Mesendoderm (in vitro differentiated cells): ENCODE data around the gene RBM19.

Source experiments
- DNase-seq: peaks from one replicate; pipeline ENCODE4 v3.0.0; 2013
- H2AK5ac ChIP-seq: 2 replicates; pipeline ENCODE4 v1.6.1; 2013; ENCODE audit warnings: low read length, inconsistent platforms
- H2BK120ac ChIP-seq: 2 replicates; pipeline ENCODE4 v1.6.1; 2013; ENCODE audit warnings: low read depth, mild to moderate bottlenecking, low read length, moderate library complexity, mixed read lengths
- H2BK15ac ChIP-seq: replicated peaks from 2 replicates; pipeline ENCODE4 v1.6.1; 2013; ENCODE audit warnings: low read depth, mild to moderate bottlenecking, moderate library complexity
- H2BK5ac ChIP-seq: 2 replicates; pipeline ENCODE4 v1.6.1; 2013; ENCODE audit warnings: low read length, inconsistent platforms
- H3K18ac ChIP-seq: 2 replicates; pipeline ENCODE4 v1.6.1; 2013; ENCODE audit warnings: mild to moderate bottlenecking, low read length, mixed read lengths
- H3K23ac ChIP-seq: one replicate; pipeline ENCODE4 v1.6.1; 2013; ENCODE audit warnings: low read length
- H3K27ac ChIP-seq: 2 replicates; pipeline ENCODE4 v1.5.1; 2013; ENCODE audit warnings: low read depth, mild to moderate bottlenecking, inconsistent platforms, low read length, moderate library complexity
- H3K27me3 ChIP-seq: 2 replicates; pipeline ENCODE4 v1.6.1; 2013; ENCODE audit warnings: low read length, control low read depth, mild to moderate bottlenecking, inconsistent platforms; ENCODE audit not compliant: insufficient read depth, poor library complexity
- H3K36me3 ChIP-seq: 2 replicates; pipeline ENCODE4 v1.6.1; 2013; ENCODE audit warnings: low read length, inconsistent platforms; ENCODE audit not compliant: control insufficient read depth, insufficient read depth
- H3K4ac ChIP-seq: one replicate; pipeline ENCODE4 v1.6.1; 2013; ENCODE audit warnings: low read depth, mild to moderate bottlenecking, low read length, moderate library complexity
- H3K4me1 ChIP-seq: 2 replicates; pipeline ENCODE4 v1.6.1; 2013; ENCODE audit warnings: low read depth, low read length, inconsistent platforms; ENCODE audit not compliant: control insufficient read depth
- H3K4me2 ChIP-seq: 2 replicates; pipeline ENCODE4 v1.6.1; 2013; ENCODE audit warnings: low read length
- H3K4me3 ChIP-seq: 2 replicates; pipeline ENCODE4 v1.5.1; 2013; ENCODE audit warnings: mild to moderate bottlenecking, low read length
- H3K56ac ChIP-seq: one replicate; pipeline ENCODE4 v1.6.1; 2013; ENCODE audit warnings: low read length
- H3K79me1 ChIP-seq: 2 replicates; pipeline ENCODE4 v1.6.1; 2013; ENCODE audit warnings: low read length, inconsistent platforms
- H3K79me2 ChIP-seq: 2 replicates; pipeline ENCODE4 v1.6.1; 2013; ENCODE audit warnings: mild to moderate bottlenecking, low read length; ENCODE audit not compliant: control insufficient read depth, insufficient read depth
- H3K9ac ChIP-seq: 2 replicates; pipeline ENCODE4 v1.6.1; 2013; ENCODE audit warnings: low read length, inconsistent platforms
- H4K5ac ChIP-seq: one replicate; pipeline ENCODE4 v1.6.1; 2013; ENCODE audit warnings: low read length
- H4K8ac ChIP-seq: one replicate; pipeline ENCODE4 v1.6.1; 2013; ENCODE audit warnings: low read depth, mild to moderate bottlenecking, control low read depth, low read length, moderate library complexity
- WGBS: extraction: QIAGEN DNeasy Blood & Tissue Kit; methylation state at CpG from one replicate; pipeline ENCODE4 v1.1.7; 2013; ENCODE audit warnings: low lambda C conversion rate, missing lambda C conversion rate; ENCODE audit not compliant: insufficient coverage; ENCODE audit errors: extremely low coverage; 5-methylcytosine and 5-hydroxymethylcytosine counted together

RBM19 gene

DNA sequence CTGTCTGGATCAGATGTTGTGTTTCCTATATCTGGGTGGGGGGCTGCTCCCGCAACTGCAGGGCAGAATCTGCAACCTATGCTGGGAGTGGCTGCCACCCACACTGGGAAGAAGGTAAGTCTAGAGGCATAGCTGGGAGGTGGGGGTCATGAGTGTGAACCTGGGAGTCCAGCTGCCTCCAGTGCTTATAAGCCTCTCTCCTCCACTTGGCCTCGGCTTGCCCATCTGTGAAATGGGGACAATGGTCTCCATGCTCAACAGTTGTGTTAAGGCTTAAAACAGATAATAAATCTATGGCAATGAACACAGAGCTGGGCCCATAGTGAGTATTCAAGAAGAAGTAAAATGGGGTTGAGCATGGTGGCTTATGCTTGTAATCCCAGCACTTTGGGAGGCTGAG is 90.0 kb downstream of the RBM19 start:
- H2AK5ac ChIP-seq: no peak overlapping the region
- no peak overlapping the region for H4K5ac ChIP-seq
- WGBS: no CpG with 5 or more reads among the region's 2 CpGs
- H3K79me2 ChIP-seq: no peaks in the 10 kb centered on the region
- no peak overlapping the region for H2BK120ac ChIP-seq
- no peaks in the 10 kb centered on the region for H3K79me1 ChIP-seq
- no peak overlapping the region for H3K23ac ChIP-seq
- no peak overlapping the region for H3K4me2 ChIP-seq
- no peak overlapping the region for H3K4me3 ChIP-seq
- no peak overlapping the region for H2BK15ac ChIP-seq
- no peak overlapping the region for H3K9ac ChIP-seq
- H3K18ac ChIP-seq: no peak overlapping the region
- H3K56ac ChIP-seq: no peak overlapping the region
- H4K8ac ChIP-seq: no peak overlapping the region
- H3K36me3 ChIP-seq: no peaks in the 10 kb centered on the region
- H3K4me1 ChIP-seq: no peaks in the 10 kb centered on the region
- no peaks in the 10 kb centered on the region for H3K27me3 ChIP-seq
- H3K4ac ChIP-seq: no peak overlapping the region
- no peak overlapping the region for H2BK5ac ChIP-seq
- no peak for DNase-seq
- no peak overlapping the region for H3K27ac ChIP-seq

DNA sequence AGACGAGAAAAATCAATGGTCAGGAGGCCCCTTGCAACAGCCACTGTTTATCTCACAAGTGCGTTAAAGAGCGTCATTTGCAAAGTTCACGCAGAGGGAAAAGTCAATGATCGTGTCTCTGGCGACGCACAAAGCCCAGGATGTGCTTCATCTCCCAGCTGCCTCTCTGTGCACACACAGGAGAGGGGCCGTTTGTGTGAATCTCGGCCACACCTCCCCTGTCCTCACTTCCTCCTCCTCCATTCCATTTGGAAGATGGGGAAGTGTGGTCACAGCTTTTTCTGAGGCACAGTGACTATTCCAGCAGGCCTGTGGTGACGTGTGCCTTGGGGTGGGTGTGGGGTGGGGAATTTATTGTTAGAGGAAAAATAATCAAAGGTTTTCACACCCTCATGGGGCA is 90.4 kb downstream of the RBM19 start:
- Histone ChIP-seq H3K36me3 (no peaks in the 10 kb centered on the region), H3K18ac (no peak overlapping the region), H3K56ac (no peak overlapping the region), H3K27ac (no peak overlapping the region), H3K9ac (no peak overlapping the region), H2AK5ac (no peak overlapping the region), H4K5ac (no peak overlapping the region), H3K23ac (no peak overlapping the region), H2BK5ac (no peak overlapping the region), H3K4ac (no peak overlapping the region), H3K79me2 (no peaks in the 10 kb centered on the region), H3K4me3 (no peak overlapping the region), H2BK120ac (no peak overlapping the region), H2BK15ac (no peak overlapping the region), H3K79me1 (no peaks in the 10 kb centered on the region), H3K4me2 (no peak overlapping the region), H3K4me1 (no peaks in the 10 kb centered on the region), H4K8ac (no peak overlapping the region), H3K27me3 (no peaks in the 10 kb centered on the region)
- WGBS: no CpG with 5 or more reads among the region's 10 CpGs
- peak; percentile 30 for DNase-seq

DNA sequence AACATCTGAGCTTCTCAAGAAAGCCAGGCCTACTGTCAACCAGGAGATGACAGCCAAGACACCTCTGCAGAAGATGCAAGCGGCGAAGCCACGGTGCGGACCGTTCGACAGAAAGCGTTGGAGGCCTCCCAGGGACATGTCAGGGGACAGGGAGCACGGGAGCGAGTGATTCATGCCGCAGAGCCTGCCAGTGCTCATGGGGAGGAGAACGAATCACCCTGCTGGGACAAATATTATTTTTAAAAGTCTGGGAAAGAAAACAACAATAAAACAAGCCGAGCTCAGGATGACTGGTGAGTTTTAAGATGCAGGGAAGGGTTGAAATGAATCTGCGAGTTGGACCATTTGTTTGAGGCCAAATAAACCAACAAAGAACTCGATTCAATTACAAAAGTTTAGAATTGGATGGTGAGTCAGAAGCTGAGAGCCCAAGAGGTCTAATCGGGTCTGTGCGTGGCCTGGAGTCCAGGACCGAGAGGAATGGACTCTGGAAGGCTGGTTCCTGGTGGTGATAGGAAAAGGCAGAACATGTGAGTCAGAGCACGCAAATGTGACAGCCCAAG is 91.0 kb downstream of the RBM19 start:
- Histone ChIP-seq H3K4me3 (no peak overlapping the region), H3K27ac (no peak overlapping the region)

DNA sequence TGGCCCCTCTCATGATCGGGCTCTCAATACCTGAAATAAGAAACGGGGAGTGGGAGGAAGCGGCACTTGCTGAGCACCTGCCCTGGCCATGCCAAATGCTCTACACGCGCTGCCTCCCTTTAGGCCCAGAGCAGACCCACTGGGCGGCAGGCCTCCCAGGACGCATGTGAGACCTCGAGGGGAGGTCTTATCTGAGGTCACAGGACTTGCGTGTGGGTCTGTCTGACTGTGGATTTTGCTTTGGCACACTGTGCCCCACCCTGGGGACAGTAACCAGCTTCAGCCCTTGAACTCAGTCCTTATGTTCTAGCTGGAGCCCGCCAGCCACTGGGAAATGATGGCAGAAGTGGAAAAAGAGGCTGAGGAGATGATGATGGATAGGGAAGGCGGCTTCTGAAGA is 91.8 kb downstream of the RBM19 start:
- Histone ChIP-seq H3K4me1 (peaks cover 1% of the 10 kb centered on the region), H3K18ac (no peak overlapping the region), H3K4me3 (no peak overlapping the region), H3K79me1 (no peaks in the 10 kb centered on the region), H3K4ac (no peak overlapping the region), H3K36me3 (no peaks in the 10 kb centered on the region), H4K5ac (no peak overlapping the region), H2BK120ac (no peak overlapping the region), H3K4me2 (no peak overlapping the region), H3K23ac (no peak overlapping the region), H2AK5ac (no peak overlapping the region), H3K56ac (no peak overlapping the region), H3K9ac (no peak overlapping the region), H3K79me2 (no peaks in the 10 kb centered on the region), H2BK5ac (no peak overlapping the region), H3K27ac (no peak overlapping the region), H4K8ac (no peak overlapping the region), H2BK15ac (no peak overlapping the region), H3K27me3 (no peaks in the 10 kb centered on the region)
- WGBS: no CpG with 5 or more reads among the region's 11 CpGs
- no peak for DNase-seq

More for the DNA sequence above, 91.0 kb downstream of the RBM19 start:
- no peak for DNase-seq
- H3K27me3 ChIP-seq: no peaks in the 10 kb centered on the region
- no peaks in the 10 kb centered on the region for H3K79me1 ChIP-seq
- no peaks in the 10 kb centered on the region for H3K4me1 ChIP-seq
- H2BK5ac ChIP-seq: no peak overlapping the region
- H3K36me3 ChIP-seq: no peaks in the 10 kb centered on the region
- no peak overlapping the region for H2AK5ac ChIP-seq
- H3K9ac ChIP-seq: no peak overlapping the region
- H3K4ac ChIP-seq: no peak overlapping the region
- H3K56ac ChIP-seq: no peak overlapping the region
- H3K79me2 ChIP-seq: no peaks in the 10 kb centered on the region
- H2BK120ac ChIP-seq: no peak overlapping the region
- no peak overlapping the region for H3K18ac ChIP-seq
- H3K4me2 ChIP-seq: no peak overlapping the region
- no CpG with 5 or more reads among the region's 18 CpGs for WGBS
- no peak overlapping the region for H2BK15ac ChIP-seq
- no peak overlapping the region for H3K23ac ChIP-seq
- H4K5ac ChIP-seq: no peak overlapping the region
- H4K8ac ChIP-seq: no peak overlapping the region

DNA sequence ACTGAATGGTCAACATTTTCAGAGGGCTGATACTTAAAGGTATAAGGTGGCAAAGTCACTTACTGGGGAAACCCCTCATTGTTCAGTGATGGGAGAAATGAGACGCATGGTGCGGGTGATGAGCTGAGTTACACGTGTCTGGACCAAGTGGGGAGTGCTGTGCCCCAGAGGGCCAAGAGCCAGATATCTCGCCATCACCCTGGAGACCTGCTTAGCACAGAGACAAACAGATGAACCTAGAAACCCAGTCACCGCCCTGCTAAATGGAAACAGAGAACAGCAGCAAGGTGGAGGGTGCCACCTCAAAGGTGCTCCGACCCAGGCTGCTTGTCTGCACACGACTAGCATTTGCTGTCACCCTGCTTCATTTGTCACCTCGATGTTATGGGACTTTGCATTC is 92.4 kb downstream of the RBM19 start:
- WGBS: no CpG with 5 or more reads among the region's 8 CpGs
- no peak overlapping the region for H2BK15ac ChIP-seq
- no peak overlapping the region for H4K5ac ChIP-seq
- no peak overlapping the region for H3K4ac ChIP-seq
- H3K27ac ChIP-seq: no peak overlapping the region
- H3K79me2 ChIP-seq: no peaks in the 10 kb centered on the region
- peaks cover 3% of the 10 kb centered on the region for H3K4me1 ChIP-seq
- no peaks in the 10 kb centered on the region for H3K36me3 ChIP-seq
- no peak overlapping the region for H2AK5ac ChIP-seq
- H4K8ac ChIP-seq: no peak overlapping the region
- no peaks in the 10 kb centered on the region for H3K27me3 ChIP-seq
- no peak overlapping the region for H3K9ac ChIP-seq
- H2BK5ac ChIP-seq: no peak overlapping the region
- H3K79me1 ChIP-seq: no peaks in the 10 kb centered on the region
- H3K56ac ChIP-seq: no peak overlapping the region
- H3K23ac ChIP-seq: no peak overlapping the region
- no peak overlapping the region for H3K4me2 ChIP-seq
- no peak for DNase-seq
- H2BK120ac ChIP-seq: no peak overlapping the region
- H3K18ac ChIP-seq: no peak overlapping the region
- H3K4me3 ChIP-seq: no peak overlapping the region

DNA sequence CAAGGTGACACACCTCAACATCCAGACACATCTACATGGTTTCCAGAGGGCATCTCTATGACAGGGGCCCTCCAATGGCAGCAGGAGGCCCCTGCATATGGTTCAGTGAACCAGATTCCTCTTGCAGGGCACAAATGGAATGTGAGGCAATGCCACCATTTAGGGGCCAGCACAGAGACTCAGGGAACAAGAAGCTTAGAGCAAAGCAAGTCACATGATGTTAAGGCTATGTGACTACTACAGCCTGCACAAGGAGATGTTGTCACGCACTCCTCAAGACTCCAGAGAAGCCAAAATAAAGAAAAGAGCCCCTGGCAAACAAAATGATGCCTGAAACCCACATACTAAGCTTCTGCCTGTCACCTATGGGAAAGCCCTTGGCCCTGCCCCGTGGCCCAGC is 95.2 kb downstream of the RBM19 start:
- Histone ChIP-seq H2AK5ac (no peak overlapping the region), H4K8ac (no peak overlapping the region), H2BK120ac (no peak overlapping the region), H3K18ac (no peak overlapping the region), H3K27ac (no peak overlapping the region), H3K4me2 (no peak overlapping the region), H3K4ac (no peak overlapping the region), H3K56ac (peak overlapping the region; percentile 15), H3K4me3 (no peak overlapping the region), H3K23ac (no peak overlapping the region), H3K9ac (no peak overlapping the region), H2BK15ac (no peak overlapping the region), H4K5ac (no peak overlapping the region), H3K4me1 (peaks cover 3% of the 10 kb centered on the region), H3K36me3 (no peaks in the 10 kb centered on the region), H2BK5ac (no peak overlapping the region), H3K79me2 (no peaks in the 10 kb centered on the region), H3K79me1 (no peaks in the 10 kb centered on the region), H3K27me3 (no peaks in the 10 kb centered on the region)
- no peak for DNase-seq
- no CpG with 5 or more reads among the region's 2 CpGs for WGBS
